Activated CD4-positive, alpha-beta T cell treated with anti-CD3 and anti-CD28 coated beads, Interleukin-2, amount 50 U/mL, for 24 hours (primary cell): ENCODE measurements around the gene LYZL1.
A peak's percentile ranks its signal among the peaks of the same experiment; 100 is the strongest.
"Not testable (repeated sequence)": the region's sequence is repeated elsewhere in the genome, so short reads cannot be mapped to it uniquely, and the experiment has no call there.

Source experiments
- DNase-seq, 2 donors: peaks; one replicate each; pipeline ENCODE4 v3.0.0-alpha.2; 2020; ENCODE audit warnings: low read depth in 1 of 2, low spot score in 1 of 2

Gene LYZL1

GRCh38 chr10:29259498-29259897 lies 29.4 kb upstream of the LYZL1 start:
- DNase-seq: no peak

- DNase-seq: no peak
Observed at GRCh38 chr10:29263506-29263905, 25.4 kb upstream of the LYZL1 start.

- no peak for DNase-seq
Observed at GRCh38 chr10:29265210-29265768, 23.6 kb upstream of the LYZL1 start.

- DNase-seq: no peak
Observed at GRCh38 chr10:29266641-29267040, 22.2 kb upstream of the LYZL1 start.

- DNase-seq: no peak
Observed at GRCh38 chr10:29268011-29268410, 20.9 kb upstream of the LYZL1 start.

GRCh38 chr10:29269486-29269885 lies 19.4 kb upstream of the LYZL1 start:
- no peak for DNase-seq

GRCh38 chr10:29270883-29271282 lies 18.0 kb upstream of the LYZL1 start:
- DNase-seq: no peak

- no peak for DNase-seq
Observed at GRCh38 chr10:29271877-29272276, 17.0 kb upstream of the LYZL1 start.

- DNase-seq: no peak
Observed at GRCh38 chr10:29273478-29273877, 15.4 kb upstream of the LYZL1 start.

- DNase-seq: no peak
Observed at GRCh38 chr10:29276251-29276850, 12.5 kb upstream of the LYZL1 start.

- DNase-seq: no peak
Observed at GRCh38 chr10:29277296-29277695, 11.6 kb upstream of the LYZL1 start.

- no peak for DNase-seq
Observed at GRCh38 chr10:29279779-29280487, 8.9 kb upstream of the LYZL1 start.

GRCh38 chr10:29280488-29280840 lies 8.4 kb upstream of the LYZL1 start:
- no peak for DNase-seq

GRCh38 chr10:29285624-29286051 lies 3.2 kb upstream of the LYZL1 start:
- DNase-seq: no peak

GRCh38 chr10:29287635-29288034 lies 1.2 kb upstream of the LYZL1 start:
- no peak for DNase-seq

GRCh38 chr10:29291561-29291960 lies 2.7 kb downstream of the LYZL1 start:
- DNase-seq: not testable (repeated sequence)

- not testable (repeated sequence) for DNase-seq
Observed at GRCh38 chr10:29292406-29292805, 3.5 kb downstream of the LYZL1 start.

- no peak for DNase-seq
Observed at GRCh38 chr10:29295813-29296212, 6.9 kb downstream of the LYZL1 start.

- no peak for DNase-seq
Observed at GRCh38 chr10:29297678-29298077, 8.8 kb downstream of the LYZL1 start.

- DNase-seq: no peak
Observed at GRCh38 chr10:29301359-29301910, 12.6 kb downstream of the LYZL1 start.

- no peak for DNase-seq
Observed at GRCh38 chr10:29302499-29302898, 13.6 kb downstream of the LYZL1 start.

GRCh38 chr10:29304264-29304994 lies 15.6 kb downstream of the LYZL1 start:
- peak in 1 of 2 donors; percentile 8 for DNase-seq
